Neural progenitor cell (in vitro differentiated cells): ENCODE measurements around the gene ZNF79. TPM values are rescaled to one million over a fixed set of nuclear protein-coding genes. Genes with fewer than 3 reads are reported as not detected.

ENCODE experiments used
- DNase-seq: peaks from one replicate; pipeline ENCODE4 v3.0.0-alpha.2; 2016; ENCODE audit warnings: low spot score
- H2AFZ ChIP-seq: fragments of 200-600 bp; sonication (generic); replicated peaks from 2 replicates; pipeline ENCODE4 v1.6.1; 2016; ENCODE audit warnings: antibody characterized with exemption
- H3F3A ChIP-seq: fragments of 200-600 bp; sonication (generic); 2 replicates; pipeline ENCODE4 v1.6.1; 2016; ENCODE audit warnings: antibody characterized with exemption, low read depth
- H3K27ac ChIP-seq: fragments of 200-600 bp; sonication (generic); 2 replicates; pipeline ENCODE4 v1.5.1; 2016; ENCODE audit warnings: mild to moderate bottlenecking
- H3K27me3 ChIP-seq: fragments of 200-600 bp; sonication (generic); 2 replicates; pipeline ENCODE4 v1.6.1; 2016; ENCODE audit warnings: mild to moderate bottlenecking, moderate library complexity
- H3K36me3 ChIP-seq: fragments of 200-600 bp; sonication (generic); 2 replicates; pipeline ENCODE4 v1.5.1; 2016
- H3K4me1 ChIP-seq: fragments of 200-600 bp; sonication (generic); 2 replicates; pipeline ENCODE4 v1.6.1; 2016; ENCODE audit warnings: mixed run types
- H3K4me2 ChIP-seq: fragments of 200-600 bp; sonication (generic); 2 replicates; pipeline ENCODE4 v1.6.1; 2016
- H3K4me3 ChIP-seq: fragments of 200-600 bp; sonication (generic); 2 replicates; pipeline ENCODE4 v1.5.1; 2016
- H3K79me2 ChIP-seq: fragments of 200-600 bp; sonication (generic); 2 replicates; pipeline ENCODE4 v1.6.1; 2016; ENCODE audit warnings: low read depth
- H3K9ac ChIP-seq: fragments of 200-600 bp; sonication (generic); 2 replicates; pipeline ENCODE4 v1.6.1; 2016
- H3K9me3 ChIP-seq: fragments of 200-600 bp; sonication (generic); 2 replicates; pipeline ENCODE4 v1.5.1; 2016; ENCODE audit warnings: low read depth
- H4K20me1 ChIP-seq: fragments of 200-600 bp; sonication (generic); 2 replicates; pipeline ENCODE4 v1.6.1; 2016; ENCODE audit warnings: low read depth
- H3K27ac Mint-ChIP-seq: 3 replicates; pipeline ENCODE4 v1.8.0; 2021; ENCODE audit warnings: mixed read lengths
- H3K27me3 Mint-ChIP-seq: 2 replicates; pipeline ENCODE4 v1.8.0; 2022; ENCODE audit warnings: low read depth, mild to moderate bottlenecking, inconsistent platforms, moderate library complexity, mixed read lengths; ENCODE audit not compliant: insufficient read depth
- H3K36me3 Mint-ChIP-seq: 3 replicates; pipeline ENCODE4 v1.8.0; 2021; ENCODE audit warnings: mixed read lengths
- H3K4me1 Mint-ChIP-seq: 3 replicates; pipeline ENCODE4 v1.8.0; 2021; ENCODE audit warnings: mixed read lengths
- H3K4me3 Mint-ChIP-seq: 3 replicates; pipeline ENCODE4 v1.8.0; 2021; ENCODE audit warnings: mild to moderate bottlenecking, moderate library complexity, mixed read lengths
- H3K9me3 Mint-ChIP-seq: 3 replicates; pipeline ENCODE4 v1.8.0; 2020; ENCODE audit warnings: mixed read lengths
- CTCF ChIP-seq: fragments of 200-600 bp; sonication (generic); IDR thresholded peaks from 2 replicates; pipeline ENCODE4 v1.5.1; 2017; ENCODE audit warnings: antibody characterized with exemption, mild to moderate bottlenecking
- EZH2 ChIP-seq: fragments of 200-600 bp; sonication (generic); IDR thresholded peaks from 2 replicates; pipeline ENCODE4 v1.6.1; 2017; ENCODE audit warnings: antibody characterized with exemption, mild to moderate bottlenecking, moderate library complexity
- EZH2phosphoT487 ChIP-seq: fragments of 200-600 bp; sonication (generic); IDR thresholded peaks from 2 replicates; pipeline ENCODE4 v1.6.1; 2017; ENCODE audit warnings: antibody characterized with exemption
- total RNA-seq: library from RNA; depleted of rRNA; stranded (reverse); fragments of >200 nt; gene quantifications from 2 replicates; pipeline ENCODE4 v1.2.3, GENCODE V29; 2015; ENCODE audit warnings: low replicate concordance

Gene ZNF79
- total RNA-seq, 1 donor from 2014 or later, result 6.7 TPM

- H3K9ac ChIP-seq, result no peak overlapping the region
- no peaks in the 10 kb centered on the region for H4K20me1 ChIP-seq
- H3K79me2 ChIP-seq, result no peaks in the 10 kb centered on the region
- no peak overlapping the region for H3K4me3 ChIP-seq
- Mint-ChIP-seq H3K4me3 (peak overlapping the region; percentile 33), H3K4me1 (peaks cover 18% of the 10 kb centered on the region), H3K27ac (peak overlapping the region; percentile 43), H3K9me3 (no peaks in the 10 kb centered on the region), H3K36me3 (no peaks in the 10 kb centered on the region), H3K27me3 (no peaks in the 10 kb centered on the region)
- DNase-seq, result no peak
- no peaks in the 10 kb centered on the region for H3F3A ChIP-seq
- no peaks in the 10 kb centered on the region for H3K27me3 ChIP-seq
- no peak overlapping the region for H3K27ac ChIP-seq
- H3K36me3 ChIP-seq, result no peaks in the 10 kb centered on the region
- no peaks in the 10 kb centered on the region for H3K9me3 ChIP-seq
- no peak overlapping the region for H2AFZ ChIP-seq
- no peak overlapping the region for H3K4me2 ChIP-seq
- H3K4me1 ChIP-seq, result no peaks in the 10 kb centered on the region
- no peak for TF ChIP-seq EZH2phosphoT487
- no peak for TF ChIP-seq EZH2
- no peak for TF ChIP-seq CTCF
Measured at GRCh38 chr9:127407492-127407843, 16.7 kb upstream of the ZNF79 start.

- Histone ChIP-seq H3K27ac (no peak overlapping the region), H2AFZ (no peak overlapping the region), H3K36me3 (no peaks in the 10 kb centered on the region), H3K4me1 (no peaks in the 10 kb centered on the region), H4K20me1 (no peaks in the 10 kb centered on the region), H3K4me3 (no peak overlapping the region), H3K27me3 (no peaks in the 10 kb centered on the region), H3K9me3 (no peaks in the 10 kb centered on the region), H3K4me2 (no peak overlapping the region), H3K79me2 (no peaks in the 10 kb centered on the region), H3K9ac (no peak overlapping the region), H3F3A (no peaks in the 10 kb centered on the region)
- no peak overlapping the region for H3K4me3 Mint-ChIP-seq
- H3K27me3 Mint-ChIP-seq, result peaks cover under 1% of the 10 kb centered on the region
- no peak for DNase-seq
- H3K36me3 Mint-ChIP-seq, result peaks cover 6% of the 10 kb centered on the region
- H3K9me3 Mint-ChIP-seq, result no peaks in the 10 kb centered on the region
- TF ChIP-seq EZH2 (no peak), CTCF (no peak), EZH2phosphoT487 (no peak)
- no peak overlapping the region for H3K27ac Mint-ChIP-seq
- peaks cover 14% of the 10 kb centered on the region for H3K4me1 Mint-ChIP-seq
Measured at GRCh38 chr9:127411122-127411521, 13.1 kb upstream of the ZNF79 start.

GRCh38 chr9:127415141-127415540, 9.0 kb upstream of the ZNF79 start:
- Histone ChIP-seq H3K4me2 (no peak overlapping the region), H3K4me3 (no peak overlapping the region), H3K79me2 (no peaks in the 10 kb centered on the region), H2AFZ (no peak overlapping the region), H3F3A (no peaks in the 10 kb centered on the region), H3K9me3 (no peaks in the 10 kb centered on the region), H3K27me3 (no peaks in the 10 kb centered on the region), H4K20me1 (no peaks in the 10 kb centered on the region), H3K27ac (no peak overlapping the region), H3K36me3 (no peaks in the 10 kb centered on the region), H3K4me1 (peaks cover 5% of the 10 kb centered on the region), H3K9ac (no peak overlapping the region)
- H3K9me3 Mint-ChIP-seq, result no peaks in the 10 kb centered on the region
- H3K27ac Mint-ChIP-seq, result no peak overlapping the region
- no peak for DNase-seq
- no peaks in the 10 kb centered on the region for H3K4me1 Mint-ChIP-seq
- H3K36me3 Mint-ChIP-seq, result peaks cover 9% of the 10 kb centered on the region
- H3K4me3 Mint-ChIP-seq, result no peak overlapping the region
- no peak for TF ChIP-seq EZH2
- TF ChIP-seq EZH2phosphoT487, result no peak
- TF ChIP-seq CTCF, result no peak
- H3K27me3 Mint-ChIP-seq, result peaks cover 8% of the 10 kb centered on the region
